Suprapubic skin (tissue), 4 donors: ENCODE results near the gene DSTYK. TPM values are rescaled to one million over a fixed set of nuclear protein-coding genes. Genes with fewer than 3 reads are reported as not detected.

Experiments
- DNase-seq, 2 donors: peaks; one replicate each; pipeline ENCODE4 v3.0.0-alpha.2; 2019; ENCODE audit warnings: low spot score in 2 of 2
- H3K27ac ChIP-seq: fragments of 200-600 bp; sonication (generic); one replicate; pipeline ENCODE4 v1.5.1; 2019
- H3K27me3 ChIP-seq: fragments of 200-600 bp; sonication (generic); one replicate; pipeline ENCODE4 v1.5.1; 2019
- H3K36me3 ChIP-seq: fragments of 200-600 bp; sonication (generic); one replicate; pipeline ENCODE4 v1.5.1; 2019
- H3K4me1 ChIP-seq: fragments of 200-600 bp; sonication (generic); one replicate; pipeline ENCODE4 v1.5.1; 2019
- H3K4me3 ChIP-seq: fragments of 200-600 bp; sonication (generic); one replicate; pipeline ENCODE4 v1.5.1; 2019; ENCODE audit warnings: mild to moderate bottlenecking
- H3K9me3 ChIP-seq: fragments of 200-600 bp; sonication (generic); one replicate; pipeline ENCODE4 v1.5.1; 2019
- EP300 ChIP-seq: sonication (generic); formaldehyde crosslinking; IDR thresholded peaks from one replicate; pipeline ENCODE4 v1.6.1; 2017; ENCODE audit warnings: antibody characterized with exemption
- POLR2A ChIP-seq, 2 donors: fragments of 450-650 bp; IDR thresholded peaks; one replicate each; pipeline ENCODE4 v1.6.1; 2017; ENCODE audit warnings: antibody characterized with exemption in 2 of 2, mild to moderate bottlenecking in 2 of 2, moderate library complexity in 2 of 2
- POLR2AphosphoS5 ChIP-seq, 3 donors: sonication (generic); formaldehyde crosslinking; IDR thresholded peaks; one replicate each; pipeline ENCODE4 v1.6.1; 2017; ENCODE audit warnings: antibody characterized with exemption in 3 of 3
- WGBS: methylation state at CpG from one replicate; pipeline ENCODE4 v1.1.5; 2018; 5-methylcytosine and 5-hydroxymethylcytosine counted together
- total RNA-seq, 4 donors: library from RNA; depleted of rRNA; stranded (reverse); fragments of >200 nt; gene quantifications; one replicate each; pipeline ENCODE4 v1.1.0, GENCODE V29; 2016
- TF ChIP-seq, protein P1 (sequence below), 2 donors: fragments of 200-600 bp in 1 of 2; fragments of 450-650 bp in 1 of 2; sonication (generic) in 1 of 2; IDR thresholded peaks; one replicate each; pipeline ENCODE4 v1.5.1; 2016 to 2019; ENCODE audit warnings: antibody characterized with exemption in 2 of 2, mild to moderate bottlenecking in 1 of 2, moderate library complexity in 1 of 2

DSTYK gene
- total RNA-seq, 4 donors from 2014 or later = 12.3 to 19.5 (median 17.4) TPM

- Histone ChIP-seq H3K27ac (no peak overlapping the region), H3K4me3 (no peak overlapping the region), H3K36me3 (no peaks in the 10 kb centered on the region), H3K27me3 (no peaks in the 10 kb centered on the region), H3K4me1 (peaks cover 25% of the 10 kb centered on the region), H3K9me3 (no peaks in the 10 kb centered on the region)
- TF ChIP-seq POLR2AphosphoS5 (IDR thresholded peaks at IDR 0.05) = no peak
- TF ChIP-seq, protein P1, sequence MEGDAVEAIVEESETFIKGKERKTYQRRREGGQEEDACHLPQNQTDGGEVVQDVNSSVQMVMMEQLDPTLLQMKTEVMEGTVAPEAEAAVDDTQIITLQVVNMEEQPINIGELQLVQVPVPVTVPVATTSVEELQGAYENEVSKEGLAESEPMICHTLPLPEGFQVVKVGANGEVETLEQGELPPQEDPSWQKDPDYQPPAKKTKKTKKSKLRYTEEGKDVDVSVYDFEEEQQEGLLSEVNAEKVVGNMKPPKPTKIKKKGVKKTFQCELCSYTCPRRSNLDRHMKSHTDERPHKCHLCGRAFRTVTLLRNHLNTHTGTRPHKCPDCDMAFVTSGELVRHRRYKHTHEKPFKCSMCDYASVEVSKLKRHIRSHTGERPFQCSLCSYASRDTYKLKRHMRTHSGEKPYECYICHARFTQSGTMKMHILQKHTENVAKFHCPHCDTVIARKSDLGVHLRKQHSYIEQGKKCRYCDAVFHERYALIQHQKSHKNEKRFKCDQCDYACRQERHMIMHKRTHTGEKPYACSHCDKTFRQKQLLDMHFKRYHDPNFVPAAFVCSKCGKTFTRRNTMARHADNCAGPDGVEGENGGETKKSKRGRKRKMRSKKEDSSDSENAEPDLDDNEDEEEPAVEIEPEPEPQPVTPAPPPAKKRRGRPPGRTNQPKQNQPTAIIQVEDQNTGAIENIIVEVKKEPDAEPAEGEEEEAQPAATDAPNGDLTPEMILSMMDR (IDR thresholded peaks at IDR 0.05) = no peak
- TF ChIP-seq EP300 = no peak
- TF ChIP-seq POLR2A (IDR thresholded peaks at IDR 0.05) = no peak
- no peak for DNase-seq
Observed at GRCh38 chr1:205204552-205204951, 7.0 kb downstream of the DSTYK start.

- WGBS = 91% methylated on average over 7 of the region's 7 CpGs
Observed at GRCh38 chr1:205199931-205200299, 11.6 kb downstream of the DSTYK start.

DNA sequence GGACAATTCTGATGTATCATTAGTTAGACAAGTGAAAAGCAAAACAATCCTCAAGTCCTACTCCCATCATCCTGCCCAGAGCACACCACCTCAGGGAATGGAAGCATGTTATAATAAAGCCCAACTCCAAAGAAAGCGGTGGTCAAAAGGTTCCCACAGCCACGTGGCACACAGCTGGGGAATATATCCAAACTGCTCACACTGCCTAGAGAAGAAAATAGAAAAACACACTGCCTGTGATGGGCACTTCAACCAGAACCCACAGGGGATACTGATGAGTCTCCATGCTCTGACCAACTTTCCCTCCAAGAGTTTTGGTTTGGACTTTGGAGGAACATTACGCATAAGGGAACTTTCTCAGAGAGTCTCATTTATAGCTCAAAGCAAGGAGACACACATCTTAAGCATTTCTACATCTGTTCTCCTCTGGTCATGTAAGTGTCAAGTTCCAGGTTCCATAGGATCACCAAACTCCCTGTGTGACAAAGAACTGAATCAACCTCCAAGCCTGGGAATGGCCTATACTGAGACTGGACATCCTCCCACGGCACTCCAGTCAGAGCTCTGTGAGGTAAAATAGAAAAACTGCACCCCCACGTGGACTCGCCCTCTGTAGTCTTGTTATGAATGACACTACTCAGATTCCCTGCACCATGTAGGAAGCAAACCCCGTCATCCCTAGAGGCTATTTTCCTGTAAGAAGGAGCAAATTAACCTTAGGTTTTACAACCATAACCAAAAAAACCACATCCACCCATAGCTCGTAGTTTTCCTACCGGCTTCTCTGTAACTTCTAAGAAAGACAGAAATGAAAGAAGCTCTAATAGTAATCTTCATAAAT, 12.2 kb downstream of the DSTYK start:
- no peaks in the 10 kb centered on the region for H3K27me3 ChIP-seq
- H3K4me3 ChIP-seq = no peak overlapping the region
- H3K36me3 ChIP-seq = no peaks in the 10 kb centered on the region
- DNase-seq = no peak
- H3K27ac ChIP-seq = no peak overlapping the region
- H3K9me3 ChIP-seq = no peaks in the 10 kb centered on the region
- peaks cover 18% of the 10 kb centered on the region for H3K4me1 ChIP-seq
- TF ChIP-seq POLR2AphosphoS5 (IDR thresholded peaks at IDR 0.05) (no peak), POLR2A (IDR thresholded peaks at IDR 0.05) (no peak), EP300 (no peak)
- TF ChIP-seq, protein P1 (IDR thresholded peaks at IDR 0.05) = no peak
- WGBS = 68% methylated on average over 9 of the region's 9 CpGs

More at GRCh38 chr1:205199931-205200299, 11.6 kb downstream of the DSTYK start:
- no peak overlapping the region for H3K4me3 ChIP-seq
- no peaks in the 10 kb centered on the region for H3K9me3 ChIP-seq
- no peak for TF ChIP-seq POLR2A (IDR thresholded peaks at IDR 0.05)
- H3K27me3 ChIP-seq = no peaks in the 10 kb centered on the region
- no peaks in the 10 kb centered on the region for H3K36me3 ChIP-seq
- peaks cover 18% of the 10 kb centered on the region for H3K4me1 ChIP-seq
- no peak for DNase-seq
- H3K27ac ChIP-seq = no peak overlapping the region

GRCh38 chr1:205192287-205192686, 19.2 kb downstream of the DSTYK start:
- Histone ChIP-seq H3K27ac (no peak overlapping the region), H3K4me1 (peaks cover 47% of the 10 kb centered on the region)

GRCh38 chr1:205191622-205192021, 19.9 kb downstream of the DSTYK start:
- Histone ChIP-seq H3K4me3 (no peak overlapping the region), H3K27me3 (no peaks in the 10 kb centered on the region), H3K27ac (peak overlapping the region; percentile 60), H3K36me3 (peaks cover 8% of the 10 kb centered on the region), H3K4me1 (peaks cover 46% of the 10 kb centered on the region), H3K9me3 (no peaks in the 10 kb centered on the region)
- no peak for DNase-seq
- TF ChIP-seq, protein P1 (IDR thresholded peaks at IDR 0.05) = no peak
- TF ChIP-seq POLR2A (IDR thresholded peaks at IDR 0.05) (no peak), EP300 (no peak), POLR2AphosphoS5 (IDR thresholded peaks at IDR 0.05) (no peak)
- 44% methylated on average over 2 of the region's 2 CpGs for WGBS

More at GRCh38 chr1:205192287-205192686, 19.2 kb downstream of the DSTYK start:
- H3K4me3 ChIP-seq = no peak overlapping the region
- peaks cover 3% of the 10 kb centered on the region for H3K36me3 ChIP-seq
- no peaks in the 10 kb centered on the region for H3K9me3 ChIP-seq
- no peak for DNase-seq
- no peaks in the 10 kb centered on the region for H3K27me3 ChIP-seq
- TF ChIP-seq EP300 = no peak
- no peak for TF ChIP-seq POLR2AphosphoS5 (IDR thresholded peaks at IDR 0.05)
- TF ChIP-seq, protein P1 (IDR thresholded peaks at IDR 0.05) = no peak
- no peak for TF ChIP-seq POLR2A (IDR thresholded peaks at IDR 0.05)
- WGBS = 91% methylated on average over 8 of the region's 8 CpGs
